ENCODE data around the gene ERVFRD-1. TPM values are rescaled to one million over a fixed set of nuclear protein-coding genes. Genes with fewer than 3 reads are reported as not detected.

Gene ERVFRD-1
- total and polyA plus RNA-seq, 2 of the 13 experiments (the other 11 are each of a cell fraction or from before 2014, with no cell fraction given) = not detected

- TF ChIP-seq ZNF407 (CRISPR knock-in tag; IDR thresholded peaks at IDR 0.05; ENCODE audit: not compliant biosample characterization) (no peak), ELF4 (CRISPR knock-in tag; IDR thresholded peaks at IDR 0.05; ENCODE audit: borderline replicate concordance) (0 out of 2 replicates have a peak, but pooled peaks have one; percentile 71), GABPA (IDR thresholded peaks at IDR 0.05; ENCODE audit: low read depth, low read length) (no peak), GABPA (CRISPR knock-in tag; IDR thresholded peaks at IDR 0.05; ENCODE audit: low read depth) (no peak), TAF15 (IDR thresholded peaks at IDR 0.05; ENCODE audit: low read depth, low read length, poor library complexity, severe bottlenecking) (no peak), RAD51 (IDR thresholded peaks at IDR 0.05; ENCODE audit: borderline replicate concordance) (no peak), TOPORS (CRISPR knock-in tag; IDR thresholded peaks at IDR 0.05) (no peak), THRA (CRISPR knock-in tag; IDR thresholded peaks at IDR 0.05; ENCODE audit: borderline replicate concordance) (no peak; the same call in none of the 2 replicates), ZNF530 (CRISPR knock-in tag; IDR thresholded peaks at IDR 0.05; ENCODE audit: low read depth) (no peak), ZNF614 (CRISPR knock-in tag; IDR thresholded peaks at IDR 0.05; ENCODE audit: borderline replicate concordance) (peak; percentile 19), POGK (CRISPR knock-in tag; conservative IDR thresholded peaks at IDR 0.05) (no peak; the same call in 1 of the 2 replicates), ZNF781 (CRISPR knock-in tag; IDR thresholded peaks at IDR 0.05; ENCODE audit: borderline replicate concordance, not compliant biosample characterization) (no peak), HOXA7 (CRISPR knock-in tag; IDR thresholded peaks at IDR 0.05) (no peak), CTCF (CRISPR knock-in tag; IDR thresholded peaks at IDR 0.05) (no peak), IKZF1 (IDR thresholded peaks at IDR 0.05) (no peak)
Observed at GRCh38 chr6:11066505-11067347, 44.8 kb downstream of the ERVFRD-1 start (continued).

Data from HepG2 (cell line).